Measurements from ENCODE around the gene DIP2C.

Gene DIP2C

GRCh38 chr10:506451-507354 is 182.8 kb downstream of the DIP2C start:
- TF ChIP-seq, protein P1, sequence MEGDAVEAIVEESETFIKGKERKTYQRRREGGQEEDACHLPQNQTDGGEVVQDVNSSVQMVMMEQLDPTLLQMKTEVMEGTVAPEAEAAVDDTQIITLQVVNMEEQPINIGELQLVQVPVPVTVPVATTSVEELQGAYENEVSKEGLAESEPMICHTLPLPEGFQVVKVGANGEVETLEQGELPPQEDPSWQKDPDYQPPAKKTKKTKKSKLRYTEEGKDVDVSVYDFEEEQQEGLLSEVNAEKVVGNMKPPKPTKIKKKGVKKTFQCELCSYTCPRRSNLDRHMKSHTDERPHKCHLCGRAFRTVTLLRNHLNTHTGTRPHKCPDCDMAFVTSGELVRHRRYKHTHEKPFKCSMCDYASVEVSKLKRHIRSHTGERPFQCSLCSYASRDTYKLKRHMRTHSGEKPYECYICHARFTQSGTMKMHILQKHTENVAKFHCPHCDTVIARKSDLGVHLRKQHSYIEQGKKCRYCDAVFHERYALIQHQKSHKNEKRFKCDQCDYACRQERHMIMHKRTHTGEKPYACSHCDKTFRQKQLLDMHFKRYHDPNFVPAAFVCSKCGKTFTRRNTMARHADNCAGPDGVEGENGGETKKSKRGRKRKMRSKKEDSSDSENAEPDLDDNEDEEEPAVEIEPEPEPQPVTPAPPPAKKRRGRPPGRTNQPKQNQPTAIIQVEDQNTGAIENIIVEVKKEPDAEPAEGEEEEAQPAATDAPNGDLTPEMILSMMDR (IDR thresholded peaks at IDR 0.05; ENCODE audit: borderline replicate concordance, control extremely low read depth, extremely low read depth, insufficient read depth, missing control alignments), result no peak
- in situ Hi-C loops (cut with MboI; ENCODE audit: low sequenced_read_pairs, unreplicated experiment), result loop anchor here (25.0 kb wide), 1 partner anchor 281 kb away; no protein-coding TSS in a partner anchor
- DNase-seq (ENCODE audit: low spot score), result no peak

GRCh38 chr10:505419-505818 is 184.0 kb downstream of the DIP2C start:
- in situ Hi-C loops (cut with MboI; ENCODE audit: low sequenced_read_pairs, unreplicated experiment), result loop anchor here (25.0 kb wide), 1 partner anchor 282 kb away; no protein-coding TSS in a partner anchor
- no peak for DNase-seq (ENCODE audit: low spot score)
- TF ChIP-seq, protein P1 (IDR thresholded peaks at IDR 0.05; ENCODE audit: borderline replicate concordance, control extremely low read depth, extremely low read depth, insufficient read depth, missing control alignments), result no peak

DNA sequence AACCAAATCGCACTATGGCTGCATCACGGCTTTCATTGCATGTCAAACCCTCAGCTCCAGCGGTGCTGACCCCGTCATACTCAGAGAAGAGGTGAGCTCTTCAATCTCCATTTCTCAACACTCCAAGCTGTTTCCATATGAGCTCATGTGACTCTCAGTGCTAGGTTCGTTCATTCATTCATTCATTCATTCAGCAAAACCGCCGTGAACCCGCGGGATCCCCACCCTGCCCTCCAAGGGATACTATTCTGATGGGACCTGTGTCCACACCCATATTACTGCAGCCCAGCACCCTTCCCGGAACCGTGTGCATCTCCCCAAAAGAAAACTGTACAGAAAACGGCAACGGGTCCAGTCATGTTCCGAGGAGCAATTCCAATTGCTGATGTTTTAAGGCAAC is 184.7 kb downstream of the DIP2C start:
- in situ Hi-C loops (cut with MboI; ENCODE audit: low sequenced_read_pairs, unreplicated experiment), result loop anchor here (25.0 kb wide), 1 partner anchor 282 kb away; no protein-coding TSS in a partner anchor
- TF ChIP-seq, protein P1 (IDR thresholded peaks at IDR 0.05; ENCODE audit: borderline replicate concordance, control extremely low read depth, extremely low read depth, insufficient read depth, missing control alignments), result no peak
- no peak for DNase-seq (ENCODE audit: low spot score)

- in situ Hi-C loops (cut with MboI; ENCODE audit: low sequenced_read_pairs, unreplicated experiment), result loop anchor here (25.0 kb wide), 1 partner anchor 283 kb away; no protein-coding TSS in a partner anchor
- no peak for DNase-seq (ENCODE audit: low spot score)
- TF ChIP-seq, protein P1 (IDR thresholded peaks at IDR 0.05; ENCODE audit: borderline replicate concordance, control extremely low read depth, extremely low read depth, insufficient read depth, missing control alignments), result no peak
Observed at GRCh38 chr10:504121-504611, 185.3 kb downstream of the DIP2C start.

GRCh38 chr10:501596-501995 is 187.9 kb downstream of the DIP2C start:
- in situ Hi-C loops (cut with MboI; ENCODE audit: low sequenced_read_pairs, unreplicated experiment), result loop anchor here (25.0 kb wide), 1 partner anchor 286 kb away; no protein-coding TSS in a partner anchor
- TF ChIP-seq, protein P1 (IDR thresholded peaks at IDR 0.05; ENCODE audit: borderline replicate concordance, control extremely low read depth, extremely low read depth, insufficient read depth, missing control alignments), result no peak
- DNase-seq (ENCODE audit: low spot score), result no peak

DNA sequence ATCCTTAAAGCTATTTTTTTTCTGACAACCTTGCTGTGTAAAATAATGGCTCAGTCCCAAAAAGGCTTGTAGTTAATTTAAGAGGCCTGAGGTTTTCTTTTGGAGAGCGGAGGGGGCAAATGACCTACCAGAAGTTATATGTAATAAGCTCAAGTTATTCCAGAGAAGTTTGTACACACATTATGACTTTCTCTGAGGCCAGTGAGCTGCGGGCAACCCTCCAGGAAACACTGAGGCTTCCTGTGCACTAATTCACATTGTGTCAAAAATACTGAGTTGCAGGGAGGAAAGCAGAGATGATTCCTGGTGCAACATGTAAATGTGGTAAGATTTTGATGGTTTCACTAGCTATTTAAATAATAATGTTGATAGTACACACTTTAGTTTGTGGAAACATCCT is 188.6 kb downstream of the DIP2C start:
- TF ChIP-seq, protein P1 (IDR thresholded peaks at IDR 0.05; ENCODE audit: borderline replicate concordance, control extremely low read depth, extremely low read depth, insufficient read depth, missing control alignments), result no peak
- no peak for DNase-seq (ENCODE audit: low spot score)

More for the DNA sequence above, 188.6 kb downstream of the DIP2C start:
- in situ Hi-C loops (cut with MboI; ENCODE audit: low sequenced_read_pairs, unreplicated experiment), result loop anchor here (25.0 kb wide), 1 partner anchor 286 kb away; no protein-coding TSS in a partner anchor

Data from GM13976 (cell line).